ENCODE results near the gene DNMT3L.

DNMT3L gene

DNA sequence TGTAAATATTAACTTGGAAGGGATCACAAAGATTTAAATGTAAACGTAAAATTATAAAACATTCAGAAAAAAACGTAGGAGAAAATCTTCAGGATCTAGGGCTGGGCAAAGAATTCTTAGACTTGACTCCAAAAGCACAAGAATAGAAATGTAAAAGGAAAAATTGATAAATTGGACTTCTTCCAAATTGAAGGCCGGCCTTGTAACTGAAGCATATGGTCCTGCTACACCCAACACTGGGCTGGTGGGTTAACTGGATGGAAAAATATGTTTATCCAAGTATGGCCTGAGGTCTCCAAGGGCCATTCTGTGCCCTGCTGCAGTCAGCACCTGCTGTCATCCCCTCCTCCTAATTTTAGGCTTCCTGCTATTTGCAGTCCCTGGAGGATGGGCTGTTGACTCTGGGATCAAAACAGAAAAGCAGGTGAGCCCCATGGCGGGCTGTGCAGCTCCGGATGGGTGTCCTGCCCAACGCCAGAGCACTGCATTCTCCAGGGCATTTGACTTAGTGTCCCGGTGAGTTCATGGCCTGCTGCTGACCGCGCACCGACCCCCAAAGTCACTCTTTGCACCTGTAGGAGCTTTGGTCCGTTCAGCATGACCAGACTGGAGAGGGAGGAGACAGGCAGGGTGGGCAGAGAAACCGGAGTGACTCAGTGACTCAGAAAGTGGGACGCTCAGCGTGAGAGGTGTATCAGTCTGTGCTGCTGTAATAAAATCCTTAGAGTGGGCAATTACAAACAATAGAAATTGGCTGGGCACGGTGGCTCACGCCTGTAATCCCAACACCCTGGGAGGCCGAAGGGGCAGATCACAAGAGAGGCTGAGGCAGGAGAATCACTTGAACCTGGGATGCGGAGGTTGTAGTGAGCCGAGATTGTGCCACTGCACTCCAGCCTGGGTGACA lies 17.9 kb upstream of the DNMT3L start:
- DNase-seq (ENCODE audit: low spot score) = no peak

- DNase-seq (ENCODE audit: low spot score) = no peak
Measured at GRCh38 chr21:44275041-44275440, 13.3 kb upstream of the DNMT3L start.

DNA sequence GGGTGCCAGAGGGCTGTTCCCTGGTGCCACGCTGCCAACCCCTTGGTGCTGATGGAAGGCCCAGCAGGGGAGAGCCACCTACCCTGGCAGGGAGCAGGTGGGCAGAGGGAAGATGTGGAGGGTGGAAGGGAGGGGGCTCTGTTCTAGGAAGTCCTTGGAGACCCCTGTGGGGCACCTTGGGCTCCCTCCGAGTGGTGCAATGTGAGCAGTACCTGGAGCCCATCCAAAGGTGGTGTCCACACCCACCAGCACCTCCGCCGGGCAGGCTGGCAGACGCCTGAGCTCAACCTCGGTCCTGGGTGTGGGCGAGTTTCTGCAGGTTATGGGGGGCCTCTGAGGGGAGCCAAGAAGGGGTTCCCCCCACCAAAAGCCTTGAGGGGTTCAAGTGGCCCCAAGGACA lies 11.3 kb upstream of the DNMT3L start:
- DNase-seq (ENCODE audit: low spot score) = no peak

GRCh38 chr21:44272284-44272858 lies 10.7 kb upstream of the DNMT3L start:
- DNase-seq (ENCODE audit: low spot score) = no peak

DNA sequence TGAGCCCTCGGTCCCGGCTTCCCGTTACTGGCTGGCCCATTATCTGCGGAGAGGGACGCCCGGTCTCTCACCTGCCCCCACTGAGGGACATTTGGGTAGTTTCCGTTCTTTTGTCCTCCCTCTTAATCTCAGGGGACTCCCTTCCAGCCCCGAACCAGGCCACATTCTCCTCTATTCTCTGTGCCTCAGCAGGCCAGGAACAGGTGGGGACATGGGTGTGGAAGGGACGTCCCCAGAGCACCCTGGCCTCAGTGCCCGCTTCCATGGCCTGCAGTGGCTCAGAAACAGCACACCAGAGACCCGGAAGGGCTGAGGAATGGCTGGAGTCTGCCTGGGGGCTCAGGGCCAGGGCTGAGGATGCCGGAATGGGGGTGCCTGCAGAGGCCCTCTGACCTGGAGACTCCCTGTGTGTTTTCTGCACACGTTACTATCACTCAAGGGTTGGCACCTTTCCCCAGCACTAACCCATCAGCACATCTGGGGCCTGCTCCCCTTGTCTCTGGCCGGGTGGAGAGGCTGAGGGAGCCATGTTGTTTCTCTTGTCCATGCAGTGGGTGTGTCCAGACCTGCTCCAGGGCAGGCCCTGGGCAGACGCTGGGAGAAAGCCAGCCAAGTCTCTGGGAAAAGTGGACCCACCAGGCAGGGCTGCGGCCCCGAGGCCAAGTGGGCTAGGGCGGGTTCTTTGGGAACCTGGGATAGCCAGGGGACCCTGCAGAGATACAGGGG lies 10.0 kb upstream of the DNMT3L start:
- no peak for DNase-seq (ENCODE audit: low spot score)

DNA sequence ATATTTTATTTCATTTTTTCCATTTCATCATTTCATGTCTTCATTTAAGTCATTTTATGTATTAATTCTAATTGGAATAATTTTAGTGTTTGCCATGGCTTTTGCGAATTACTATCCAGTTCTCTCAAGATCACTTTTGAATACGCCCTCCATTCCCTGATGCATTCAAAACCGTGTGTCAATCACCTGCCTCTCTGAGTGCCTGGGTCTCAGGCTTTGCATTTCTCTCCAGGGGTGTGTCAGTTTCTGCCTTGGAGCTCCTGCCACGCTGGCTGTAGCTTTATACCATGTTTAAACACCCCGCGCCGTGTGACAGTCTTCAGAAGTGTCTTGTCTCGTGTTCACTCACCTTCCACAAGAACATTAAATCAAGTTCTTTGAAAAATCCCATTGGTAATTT lies 7.4 kb upstream of the DNMT3L start:
- DNase-seq (ENCODE audit: low spot score) = no peak

- no peak for DNase-seq (ENCODE audit: low spot score)
Measured at GRCh38 chr21:44267655-44268142, 6.0 kb upstream of the DNMT3L start.

- no peak for DNase-seq (ENCODE audit: low spot score)
Measured at GRCh38 chr21:44265734-44266270, 4.1 kb upstream of the DNMT3L start.

DNA sequence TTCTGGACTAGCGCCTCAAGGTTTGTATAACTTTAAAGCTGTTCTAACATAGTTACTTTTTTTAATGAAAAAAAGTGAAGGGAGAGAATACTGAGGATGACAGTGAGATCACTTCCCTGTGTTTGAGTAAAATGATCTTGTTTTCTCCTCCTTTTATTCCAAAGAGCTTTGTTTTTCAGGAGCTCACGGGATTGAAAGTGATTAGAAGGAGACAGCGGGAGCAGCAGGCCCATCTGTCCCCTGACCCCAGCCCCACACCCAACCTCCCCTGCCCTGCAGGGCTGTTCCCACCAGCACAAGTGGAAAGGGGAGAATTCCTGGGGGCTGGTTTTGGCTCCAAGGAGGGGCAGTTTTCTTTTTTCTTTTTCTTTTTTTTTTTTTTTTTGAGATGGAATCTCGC lies 2.1 kb upstream of the DNMT3L start:
- DNase-seq (ENCODE audit: low spot score) = no peak

- no peak for DNase-seq (ENCODE audit: low spot score)
Measured at GRCh38 chr21:44263221-44263760, 1.6 kb upstream of the DNMT3L start.

- no peak for DNase-seq (ENCODE audit: low spot score)
Measured at GRCh38 chr21:44262338-44263056, 800 bp upstream of the DNMT3L start.

- DNase-seq (ENCODE audit: low spot score) = no peak
Measured at GRCh38 chr21:44260791-44261631, 686 bp downstream of the DNMT3L start.

GRCh38 chr21:44260066-44260465 lies 1.6 kb downstream of the DNMT3L start:
- no peak for DNase-seq (ENCODE audit: low spot score)

GRCh38 chr21:44259082-44259705 lies 2.5 kb downstream of the DNMT3L start:
- DNase-seq (ENCODE audit: low spot score) = no peak

DNA sequence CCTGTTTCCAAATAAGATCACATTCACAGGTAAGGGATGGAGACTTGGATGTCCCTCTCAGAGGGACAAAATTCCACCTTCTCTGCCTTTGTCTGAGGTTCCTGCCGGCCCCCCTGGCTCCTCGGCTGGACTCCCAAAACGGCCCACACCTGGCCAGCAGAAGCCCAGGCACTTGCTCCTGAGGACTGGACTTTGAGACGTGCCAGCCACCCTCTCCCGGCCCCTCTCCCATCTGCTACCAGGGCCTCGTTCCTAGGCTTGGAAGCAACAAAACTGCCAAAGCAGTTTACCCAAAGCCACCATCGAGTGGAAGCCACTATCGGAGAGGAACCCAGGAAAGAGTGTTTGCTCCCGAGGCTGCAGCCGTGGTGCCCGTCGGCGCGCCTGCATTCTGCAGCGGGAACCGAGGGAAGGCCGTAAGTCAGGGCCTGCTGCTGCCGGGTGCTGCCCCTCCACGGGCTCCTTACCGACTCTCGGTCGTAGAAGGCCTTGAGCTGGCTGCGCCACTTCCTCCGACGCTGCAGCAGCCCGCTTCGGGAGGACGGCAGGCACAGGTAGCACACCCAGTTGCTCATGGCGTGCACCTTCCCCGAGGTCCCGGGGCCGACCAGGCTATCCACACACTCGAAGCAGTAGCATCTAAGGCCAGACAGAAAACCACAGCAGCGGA lies 3.5 kb downstream of the DNMT3L start:
- DNase-seq (ENCODE audit: low spot score) = no peak

DNA sequence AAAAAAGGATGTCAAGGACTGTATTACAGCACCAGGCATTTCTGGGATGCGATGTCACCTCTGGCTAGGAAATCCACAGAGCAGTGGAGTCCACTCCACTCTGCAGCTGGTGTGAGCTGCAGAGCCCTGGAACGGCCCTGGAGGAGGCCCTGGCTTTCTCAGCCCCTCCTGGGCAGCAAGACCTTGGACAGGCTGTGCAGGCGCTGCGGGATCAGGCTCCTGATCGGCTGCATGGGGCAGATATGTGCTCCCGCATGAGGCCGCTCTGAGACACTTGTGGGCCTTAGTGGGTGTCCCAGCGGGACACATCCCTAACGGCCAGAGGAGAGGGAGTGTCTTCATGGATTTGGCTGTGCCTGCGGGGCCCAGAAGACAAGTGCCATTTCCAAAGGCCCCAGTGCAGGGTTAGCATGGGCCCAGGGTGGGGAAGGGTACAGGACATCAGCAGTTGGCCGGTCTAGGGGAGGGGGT lies 6.2 kb downstream of the DNMT3L start:
- DNase-seq (ENCODE audit: low spot score) = no peak

DNA sequence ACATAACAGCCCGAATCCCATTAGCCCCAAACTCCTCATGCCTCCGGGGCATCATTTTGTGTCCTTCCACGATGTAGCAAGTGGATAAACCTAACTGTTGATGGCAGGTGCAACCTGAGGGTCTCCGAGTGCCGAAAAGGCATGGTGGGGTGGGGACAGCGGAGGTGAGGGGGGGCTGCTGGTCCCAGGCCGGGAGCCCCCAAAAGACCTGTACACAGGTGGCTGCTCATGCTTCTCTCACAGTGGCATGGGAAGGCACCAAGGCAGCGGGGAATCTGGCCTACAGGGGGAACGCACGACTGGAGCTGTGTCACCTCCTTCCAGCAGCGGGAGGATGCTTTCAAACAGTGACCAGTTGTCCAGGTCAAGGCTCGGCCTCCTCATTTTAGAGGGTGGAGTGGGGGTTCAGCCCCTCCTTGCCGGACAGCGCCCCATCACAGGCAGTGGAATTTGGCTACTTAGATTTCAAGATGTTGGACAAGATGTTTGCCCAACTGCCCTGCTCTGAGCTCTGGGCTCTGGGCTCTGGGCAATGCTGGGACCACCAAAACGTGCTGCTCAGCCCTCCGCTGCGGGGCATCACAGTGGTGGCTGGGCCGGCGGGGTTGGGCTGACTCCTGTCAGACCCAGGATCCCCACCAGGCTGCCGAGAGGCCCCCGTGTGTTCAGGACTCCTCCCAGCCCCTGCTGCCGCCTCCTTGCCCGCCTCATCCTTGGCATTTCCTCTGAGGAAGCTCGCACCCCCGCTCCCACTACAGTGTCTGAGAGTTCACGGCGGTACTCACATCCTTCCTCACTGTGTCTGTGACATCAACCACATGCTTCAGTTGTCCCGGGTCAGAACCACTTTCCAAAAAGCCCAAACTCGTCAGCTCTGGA lies 7.6 kb downstream of the DNMT3L start:
- no peak for DNase-seq (ENCODE audit: low spot score)

All from GM03348 (cell line).